GM12865 (cell line): ENCODE data around the gene EHMT2.
"Not testable (repeated sequence)": the region's sequence is repeated elsewhere in the genome, so short reads cannot be mapped to it uniquely, and the experiment has no call there.

Experiments
- DNase-seq: peaks from one replicate; pipeline ENCODE4 v3.0.0; 2010; ENCODE audit warnings: low read depth
- H3K4me3 ChIP-seq: 2 replicates; pipeline ENCODE4 v1.5.1; 2011; ENCODE audit warnings: mild to moderate bottlenecking, low read depth, low read length, control low read depth
- TF ChIP-seq, protein P1 (sequence below): IDR thresholded peaks from 2 replicates; pipeline ENCODE4 v1.5.1; 2011; ENCODE audit warnings: low read length, control low read depth, low read depth, inconsistent platforms; ENCODE audit not compliant: insufficient read depth; ENCODE audit errors: missing control alignments

EHMT2 gene

DNA sequence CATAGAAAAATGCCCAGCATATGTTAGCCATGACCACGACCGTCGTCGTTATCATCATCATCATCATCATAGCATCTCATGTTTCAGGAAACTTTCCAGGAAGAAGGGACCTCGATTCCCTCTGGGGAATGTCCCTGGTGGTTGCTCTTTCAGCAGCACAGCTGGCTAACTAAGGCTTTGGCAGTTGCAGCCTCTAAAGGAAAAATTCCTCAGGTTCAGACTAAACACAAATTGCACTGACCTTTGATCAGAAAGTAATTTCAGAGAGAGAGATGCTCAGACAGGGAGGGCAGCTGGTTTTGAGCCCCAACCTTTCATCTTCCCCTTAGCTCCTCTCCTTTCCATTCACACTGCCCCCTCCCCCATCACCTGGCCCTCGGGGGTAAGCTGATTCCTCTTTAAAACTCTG lies 42.8 kb upstream of the EHMT2 start:
- no peak overlapping the region for H3K4me3 ChIP-seq

DNA sequence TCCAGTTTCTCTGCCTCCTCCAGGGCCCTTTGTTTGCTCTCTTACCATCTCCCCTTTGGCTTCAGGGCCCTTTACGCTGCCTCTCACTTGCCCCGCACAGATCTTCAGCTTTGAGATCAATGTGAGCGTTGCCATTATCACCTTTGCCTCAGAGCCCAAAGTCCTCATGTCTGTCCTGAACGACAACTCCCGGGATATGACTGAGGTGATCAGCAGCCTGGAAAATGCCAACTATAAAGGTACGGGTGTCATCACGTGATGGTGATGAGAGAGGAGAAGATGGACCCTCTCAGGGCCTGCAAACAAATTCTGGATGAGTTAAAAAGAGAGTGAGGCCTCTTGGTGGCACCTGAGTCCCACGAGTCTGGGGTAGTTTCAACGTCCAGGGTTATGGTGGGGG lies 38.3 kb upstream of the EHMT2 start:
- no peak overlapping the region for H3K4me3 ChIP-seq
- no peak for DNase-seq
- TF ChIP-seq, protein P1, sequence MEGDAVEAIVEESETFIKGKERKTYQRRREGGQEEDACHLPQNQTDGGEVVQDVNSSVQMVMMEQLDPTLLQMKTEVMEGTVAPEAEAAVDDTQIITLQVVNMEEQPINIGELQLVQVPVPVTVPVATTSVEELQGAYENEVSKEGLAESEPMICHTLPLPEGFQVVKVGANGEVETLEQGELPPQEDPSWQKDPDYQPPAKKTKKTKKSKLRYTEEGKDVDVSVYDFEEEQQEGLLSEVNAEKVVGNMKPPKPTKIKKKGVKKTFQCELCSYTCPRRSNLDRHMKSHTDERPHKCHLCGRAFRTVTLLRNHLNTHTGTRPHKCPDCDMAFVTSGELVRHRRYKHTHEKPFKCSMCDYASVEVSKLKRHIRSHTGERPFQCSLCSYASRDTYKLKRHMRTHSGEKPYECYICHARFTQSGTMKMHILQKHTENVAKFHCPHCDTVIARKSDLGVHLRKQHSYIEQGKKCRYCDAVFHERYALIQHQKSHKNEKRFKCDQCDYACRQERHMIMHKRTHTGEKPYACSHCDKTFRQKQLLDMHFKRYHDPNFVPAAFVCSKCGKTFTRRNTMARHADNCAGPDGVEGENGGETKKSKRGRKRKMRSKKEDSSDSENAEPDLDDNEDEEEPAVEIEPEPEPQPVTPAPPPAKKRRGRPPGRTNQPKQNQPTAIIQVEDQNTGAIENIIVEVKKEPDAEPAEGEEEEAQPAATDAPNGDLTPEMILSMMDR = no peak

More for the DNA sequence above, 42.8 kb upstream of the EHMT2 start:
- no peak for DNase-seq
- TF ChIP-seq, protein P1 = no peak

DNA sequence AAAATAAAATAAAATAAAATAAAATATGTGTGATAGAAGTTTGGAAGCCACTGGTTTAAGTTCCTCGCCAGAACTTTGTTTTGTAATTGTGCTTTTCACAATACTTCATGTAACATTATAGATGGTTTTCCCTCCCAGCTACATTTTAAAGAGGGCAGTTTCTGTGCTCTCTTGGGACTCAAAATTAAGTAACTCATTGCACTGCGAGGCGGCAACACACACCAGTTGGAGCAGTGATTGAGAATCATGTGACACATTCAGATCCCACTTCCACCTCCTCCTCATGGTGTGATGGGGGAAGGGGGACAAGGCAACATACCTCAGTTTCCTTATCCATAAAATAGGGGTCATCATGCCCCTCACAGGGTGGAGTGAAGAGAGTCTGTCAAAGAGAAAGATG lies 37.5 kb upstream of the EHMT2 start:
- no peak for DNase-seq
- TF ChIP-seq, protein P1 = no peak
- no peak overlapping the region for H3K4me3 ChIP-seq

DNA sequence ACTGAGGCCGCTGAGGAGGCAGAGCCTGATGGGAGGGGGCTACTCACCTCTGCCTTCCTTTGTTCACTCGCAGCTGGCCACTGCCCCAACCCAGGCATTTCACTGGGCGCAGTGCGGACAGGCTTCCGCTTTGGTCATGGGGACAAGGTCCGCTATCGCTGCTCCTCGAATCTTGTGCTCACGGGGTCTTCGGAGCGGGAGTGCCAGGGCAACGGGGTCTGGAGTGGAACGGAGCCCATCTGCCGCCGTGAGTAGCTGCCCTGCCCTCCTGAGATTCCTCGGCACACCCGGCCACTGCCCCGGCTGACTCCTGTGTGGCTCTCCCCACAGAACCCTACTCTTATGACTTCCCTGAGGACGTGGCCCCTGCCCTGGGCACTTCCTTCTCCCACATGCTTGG lies 36.0 kb upstream of the EHMT2 start:
- no peak overlapping the region for H3K4me3 ChIP-seq
- DNase-seq = no peak
- TF ChIP-seq, protein P1 = no peak

DNA sequence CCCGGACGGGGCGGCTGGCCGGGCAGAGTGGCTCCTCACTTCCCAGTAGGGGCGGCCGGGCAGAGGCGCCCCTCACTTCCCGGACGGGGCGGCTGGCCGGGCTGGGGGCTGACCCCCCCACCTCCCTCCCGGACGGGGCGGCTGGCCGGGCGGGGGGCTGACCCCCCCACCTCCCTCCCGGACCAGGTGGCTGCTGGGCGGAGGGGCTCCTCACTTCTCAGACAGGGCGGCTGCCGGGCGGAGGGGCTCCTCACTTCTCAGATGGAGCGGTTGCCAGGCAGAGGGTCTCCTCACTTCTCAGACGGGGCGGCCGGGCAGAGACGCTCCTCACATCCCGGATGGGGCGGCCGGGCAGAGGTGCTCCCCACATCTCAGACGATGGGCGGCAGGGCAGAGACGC lies 34.6 kb upstream of the EHMT2 start:
- DNase-seq, H3K4me3 ChIP-seq: not testable (repeated sequence)

DNA sequence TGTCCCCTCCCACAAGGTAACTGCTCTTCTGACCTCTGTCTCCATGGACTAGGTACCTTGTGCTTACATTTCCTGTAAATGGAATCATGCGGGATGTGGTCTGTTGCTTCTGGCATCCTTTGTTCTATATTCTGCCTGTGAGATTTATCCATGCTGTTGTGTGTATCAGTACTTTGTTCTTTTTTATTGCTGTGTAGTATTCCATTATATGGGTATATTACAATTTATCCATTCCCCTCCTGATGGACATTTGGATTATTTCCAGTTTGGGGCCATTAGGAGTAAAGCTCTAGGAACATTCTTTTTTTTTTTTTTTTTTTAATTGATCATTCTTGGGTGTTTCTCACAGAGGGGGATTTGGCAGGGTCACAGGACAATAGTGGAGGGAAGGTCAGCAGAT lies 33.5 kb upstream of the EHMT2 start:
- DNase-seq = no peak
- H3K4me3 ChIP-seq = no peak overlapping the region
- TF ChIP-seq, protein P1 = no peak

DNA sequence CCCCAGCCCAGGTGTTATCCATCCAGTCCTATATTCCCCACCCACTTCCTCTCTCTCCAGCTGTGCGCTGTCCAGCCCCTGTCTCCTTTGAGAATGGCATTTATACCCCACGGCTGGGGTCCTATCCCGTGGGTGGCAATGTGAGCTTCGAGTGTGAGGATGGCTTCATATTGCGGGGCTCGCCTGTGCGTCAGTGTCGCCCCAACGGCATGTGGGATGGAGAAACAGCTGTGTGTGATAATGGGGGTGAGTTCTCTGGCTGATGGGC lies 31.1 kb upstream of the EHMT2 start:
- DNase-seq = no peak
- H3K4me3 ChIP-seq = no peak overlapping the region
- TF ChIP-seq, protein P1 = no peak
